Ishikawa (cell line): ENCODE measurements around the gene KRTAP4-2.

Experiments used
- CEBPB ChIP-seq: IDR thresholded peaks from 2 replicates; pipeline ENCODE4 v1.6.1; 2012
- CREB1 ChIP-seq: IDR thresholded peaks from 2 replicates; pipeline ENCODE4 v1.6.1; 2012; ENCODE audit warnings: low read depth
- EGR1 ChIP-seq: IDR thresholded peaks from 2 replicates; pipeline ENCODE4 v1.6.1; 2012
- EP300 ChIP-seq: IDR thresholded peaks from 2 replicates; pipeline ENCODE4 v1.6.1; 2012; ENCODE audit warnings: borderline replicate concordance
- FOXM1 ChIP-seq: IDR thresholded peaks from 2 replicates; pipeline ENCODE4 v1.6.1; 2012; ENCODE audit warnings: low read depth, borderline replicate concordance
- MAX ChIP-seq: IDR thresholded peaks from 2 replicates; pipeline ENCODE4 v1.6.1; 2012
- NFIC ChIP-seq: IDR thresholded peaks from 2 replicates; pipeline ENCODE4 v1.6.1; 2012
- RAD21 ChIP-seq: IDR thresholded peaks from 2 replicates; pipeline ENCODE4 v1.6.1; 2012; ENCODE audit warnings: low read depth
- TAF1 ChIP-seq: IDR thresholded peaks from 2 replicates; pipeline ENCODE4 v1.6.1; 2012; ENCODE audit warnings: low read depth, mild to moderate bottlenecking
- TCF12 ChIP-seq: IDR thresholded peaks from 2 replicates; pipeline ENCODE4 v1.6.1; 2012; ENCODE audit warnings: low read depth
- TEAD4 ChIP-seq: IDR thresholded peaks from 2 replicates; pipeline ENCODE4 v1.6.1; 2012
- YY1 ChIP-seq: IDR thresholded peaks from 2 replicates; pipeline ENCODE4 v1.6.1; 2012; ENCODE audit warnings: low read depth
- ZBTB7A ChIP-seq: IDR thresholded peaks from 2 replicates; pipeline ENCODE4 v1.6.1; 2012; ENCODE audit warnings: low read depth
- TF ChIP-seq, protein P1 (sequence below): IDR thresholded peaks from 2 replicates; pipeline ENCODE4 v1.6.1; 2012; ENCODE audit warnings: low read depth, mild to moderate bottlenecking
- TF ChIP-seq, protein P2 (sequence below): IDR thresholded peaks from 2 replicates; pipeline ENCODE4 v1.6.1; 2012

The KRTAP4-2 gene

GRCh38 chr17:41133880-41134735 lies 43.9 kb downstream of the KRTAP4-2 start:
- TF ChIP-seq NFIC = no peak
- TF ChIP-seq, protein P1, sequence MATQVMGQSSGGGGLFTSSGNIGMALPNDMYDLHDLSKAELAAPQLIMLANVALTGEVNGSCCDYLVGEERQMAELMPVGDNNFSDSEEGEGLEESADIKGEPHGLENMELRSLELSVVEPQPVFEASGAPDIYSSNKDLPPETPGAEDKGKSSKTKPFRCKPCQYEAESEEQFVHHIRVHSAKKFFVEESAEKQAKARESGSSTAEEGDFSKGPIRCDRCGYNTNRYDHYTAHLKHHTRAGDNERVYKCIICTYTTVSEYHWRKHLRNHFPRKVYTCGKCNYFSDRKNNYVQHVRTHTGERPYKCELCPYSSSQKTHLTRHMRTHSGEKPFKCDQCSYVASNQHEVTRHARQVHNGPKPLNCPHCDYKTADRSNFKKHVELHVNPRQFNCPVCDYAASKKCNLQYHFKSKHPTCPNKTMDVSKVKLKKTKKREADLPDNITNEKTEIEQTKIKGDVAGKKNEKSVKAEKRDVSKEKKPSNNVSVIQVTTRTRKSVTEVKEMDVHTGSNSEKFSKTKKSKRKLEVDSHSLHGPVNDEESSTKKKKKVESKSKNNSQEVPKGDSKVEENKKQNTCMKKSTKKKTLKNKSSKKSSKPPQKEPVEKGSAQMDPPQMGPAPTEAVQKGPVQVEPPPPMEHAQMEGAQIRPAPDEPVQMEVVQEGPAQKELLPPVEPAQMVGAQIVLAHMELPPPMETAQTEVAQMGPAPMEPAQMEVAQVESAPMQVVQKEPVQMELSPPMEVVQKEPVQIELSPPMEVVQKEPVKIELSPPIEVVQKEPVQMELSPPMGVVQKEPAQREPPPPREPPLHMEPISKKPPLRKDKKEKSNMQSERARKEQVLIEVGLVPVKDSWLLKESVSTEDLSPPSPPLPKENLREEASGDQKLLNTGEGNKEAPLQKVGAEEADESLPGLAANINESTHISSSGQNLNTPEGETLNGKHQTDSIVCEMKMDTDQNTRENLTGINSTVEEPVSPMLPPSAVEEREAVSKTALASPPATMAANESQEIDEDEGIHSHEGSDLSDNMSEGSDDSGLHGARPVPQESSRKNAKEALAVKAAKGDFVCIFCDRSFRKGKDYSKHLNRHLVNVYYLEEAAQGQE = no peak
- TF ChIP-seq FOXM1 = no peak
- no peak for TF ChIP-seq TCF12

DNA sequence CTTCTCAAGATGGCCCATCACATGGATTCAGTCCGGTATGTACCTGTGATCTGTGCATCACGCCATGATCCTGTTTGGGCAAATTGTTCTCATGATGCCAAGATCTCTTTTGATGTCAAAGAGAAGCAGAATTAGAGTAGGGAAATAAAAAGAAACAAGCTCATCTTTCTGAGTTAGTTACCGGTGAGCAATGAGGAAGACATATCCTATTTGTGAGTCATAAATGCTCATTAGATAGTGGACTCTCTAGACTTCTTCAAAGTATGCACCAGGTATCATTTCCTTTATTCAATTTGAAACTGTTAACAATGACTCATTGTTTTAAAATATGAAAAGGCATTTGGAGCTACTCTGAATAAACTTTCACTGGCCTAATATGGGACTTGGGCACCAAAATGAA lies 46.0 kb downstream of the KRTAP4-2 start:
- TF ChIP-seq MAX (no peak), CEBPB (no peak), EP300 (no peak), TEAD4 (no peak), ZBTB7A (no peak), EGR1 (no peak), CREB1 (no peak), RAD21 (no peak), TAF1 (no peak), YY1 (no peak), NFIC (no peak)
- TF ChIP-seq, protein P2, sequence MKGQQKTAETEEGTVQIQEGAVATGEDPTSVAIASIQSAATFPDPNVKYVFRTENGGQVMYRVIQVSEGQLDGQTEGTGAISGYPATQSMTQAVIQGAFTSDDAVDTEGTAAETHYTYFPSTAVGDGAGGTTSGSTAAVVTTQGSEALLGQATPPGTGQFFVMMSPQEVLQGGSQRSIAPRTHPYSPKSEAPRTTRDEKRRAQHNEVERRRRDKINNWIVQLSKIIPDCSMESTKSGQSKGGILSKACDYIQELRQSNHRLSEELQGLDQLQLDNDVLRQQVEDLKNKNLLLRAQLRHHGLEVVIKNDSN = no peak
- TF ChIP-seq, protein P1 = no peak
